HuH-7.5 (cell line): ENCODE results near the gene C12orf57.

Experiments used
- DNase-seq: peaks from one replicate; pipeline ENCODE4 v3.0.0; 2011; ENCODE audit warnings: low spot score

C12orf57 gene

GRCh38 chr12:6953442-6954315, 9.9 kb downstream of the C12orf57 start:
- no peak for DNase-seq

GRCh38 chr12:6954316-6955107, 10.7 kb downstream of the C12orf57 start:
- DNase-seq: no peak

DNA sequence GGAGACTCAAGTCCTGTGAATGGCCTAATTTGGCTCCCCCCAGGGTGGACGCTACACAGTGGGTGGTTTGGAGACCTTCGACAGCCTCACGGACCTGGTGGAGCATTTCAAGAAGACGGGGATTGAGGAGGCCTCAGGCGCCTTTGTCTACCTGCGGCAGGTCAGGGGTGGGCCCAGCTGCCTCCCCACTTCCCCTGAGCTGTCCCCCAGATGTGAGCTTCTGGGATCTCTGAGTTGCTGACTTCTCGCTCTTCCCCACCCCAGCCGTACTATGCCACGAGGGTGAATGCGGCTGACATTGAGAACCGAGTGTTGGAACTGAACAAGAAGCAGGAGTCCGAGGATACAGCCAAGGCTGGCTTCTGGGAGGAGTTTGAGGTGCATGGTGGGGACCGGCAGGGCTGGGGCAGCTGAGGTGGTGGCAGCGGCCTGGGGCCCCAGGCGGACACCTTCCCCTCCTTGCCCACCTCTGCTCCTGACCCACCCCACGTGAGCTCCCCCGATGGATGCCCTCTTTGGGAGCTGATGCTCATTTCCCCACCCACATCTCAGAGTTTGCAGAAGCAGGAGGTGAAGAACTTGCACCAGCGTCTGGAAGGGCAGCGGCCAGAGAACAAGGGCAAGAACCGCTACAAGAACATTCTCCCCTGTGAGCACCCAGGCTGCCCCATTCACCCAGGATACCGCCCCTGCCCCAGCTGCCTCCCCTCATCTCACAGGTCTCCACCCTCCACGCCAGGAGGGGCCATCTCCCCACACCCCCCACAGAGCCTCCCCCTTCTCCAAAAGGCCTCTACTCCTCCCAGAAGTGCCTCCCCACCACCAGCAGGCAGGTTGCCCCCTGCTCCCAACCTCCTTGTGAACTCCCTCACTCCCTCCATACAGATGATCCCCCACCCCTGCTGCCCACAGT, 11.5 kb downstream of the C12orf57 start:
- DNase-seq: no peak

DNA sequence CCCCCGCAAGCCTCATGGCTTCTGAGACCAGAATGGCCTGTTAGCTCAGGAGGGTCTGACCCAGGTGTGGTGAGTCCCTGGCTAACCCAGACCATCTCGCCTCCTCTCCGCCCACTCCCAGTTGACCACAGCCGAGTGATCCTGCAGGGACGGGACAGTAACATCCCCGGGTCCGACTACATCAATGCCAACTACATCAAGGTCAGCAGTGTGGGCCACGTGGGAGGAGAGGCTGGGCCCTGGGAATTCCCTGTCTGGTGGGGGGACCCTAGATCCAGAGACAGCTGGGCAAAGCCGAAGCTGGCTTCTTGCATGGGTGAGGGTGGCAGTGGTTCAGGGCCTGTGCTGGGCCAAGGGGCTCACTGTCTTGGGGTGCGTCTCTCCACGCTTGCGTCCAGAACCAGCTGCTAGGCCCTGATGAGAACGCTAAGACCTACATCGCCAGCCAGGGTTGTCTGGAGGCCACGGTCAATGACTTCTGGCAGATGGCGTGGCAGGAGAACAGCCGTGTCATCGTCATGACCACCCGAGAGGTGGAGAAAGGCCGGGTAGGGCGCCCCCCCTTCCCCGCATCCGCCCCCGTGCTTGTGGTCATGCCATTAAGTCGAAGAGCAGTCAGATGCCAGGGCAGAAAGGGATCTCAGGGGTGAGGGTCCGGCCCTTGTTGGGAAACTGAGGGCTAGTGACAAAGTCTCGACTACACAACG, 12.4 kb downstream of the C12orf57 start:
- no peak for DNase-seq

DNA sequence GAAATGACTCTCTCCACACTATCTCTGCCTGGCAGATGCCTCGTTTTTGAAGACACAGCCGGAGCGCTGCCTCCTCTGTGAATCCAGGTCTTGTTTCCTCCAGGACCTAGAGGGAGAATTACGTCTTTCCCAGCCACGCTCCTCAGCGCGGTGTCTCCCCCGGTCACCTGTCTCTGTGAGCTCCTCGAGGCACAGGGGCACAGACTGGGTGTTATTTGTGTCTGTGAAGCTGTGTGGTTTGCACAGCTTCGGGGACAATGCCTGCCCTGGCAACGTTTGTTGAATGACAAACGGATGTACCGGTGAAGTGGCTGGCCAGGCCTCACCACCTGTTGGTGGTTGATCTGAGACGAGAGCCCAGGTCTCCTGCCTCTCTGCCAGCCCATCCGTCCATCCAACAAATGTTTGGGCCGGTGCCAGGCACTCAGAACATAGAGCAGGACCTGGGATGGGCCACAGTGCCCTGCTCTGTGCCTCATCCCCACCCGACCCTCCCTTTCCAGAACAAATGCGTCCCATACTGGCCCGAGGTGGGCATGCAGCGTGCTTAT, 13.4 kb downstream of the C12orf57 start:
- no peak for DNase-seq

DNA sequence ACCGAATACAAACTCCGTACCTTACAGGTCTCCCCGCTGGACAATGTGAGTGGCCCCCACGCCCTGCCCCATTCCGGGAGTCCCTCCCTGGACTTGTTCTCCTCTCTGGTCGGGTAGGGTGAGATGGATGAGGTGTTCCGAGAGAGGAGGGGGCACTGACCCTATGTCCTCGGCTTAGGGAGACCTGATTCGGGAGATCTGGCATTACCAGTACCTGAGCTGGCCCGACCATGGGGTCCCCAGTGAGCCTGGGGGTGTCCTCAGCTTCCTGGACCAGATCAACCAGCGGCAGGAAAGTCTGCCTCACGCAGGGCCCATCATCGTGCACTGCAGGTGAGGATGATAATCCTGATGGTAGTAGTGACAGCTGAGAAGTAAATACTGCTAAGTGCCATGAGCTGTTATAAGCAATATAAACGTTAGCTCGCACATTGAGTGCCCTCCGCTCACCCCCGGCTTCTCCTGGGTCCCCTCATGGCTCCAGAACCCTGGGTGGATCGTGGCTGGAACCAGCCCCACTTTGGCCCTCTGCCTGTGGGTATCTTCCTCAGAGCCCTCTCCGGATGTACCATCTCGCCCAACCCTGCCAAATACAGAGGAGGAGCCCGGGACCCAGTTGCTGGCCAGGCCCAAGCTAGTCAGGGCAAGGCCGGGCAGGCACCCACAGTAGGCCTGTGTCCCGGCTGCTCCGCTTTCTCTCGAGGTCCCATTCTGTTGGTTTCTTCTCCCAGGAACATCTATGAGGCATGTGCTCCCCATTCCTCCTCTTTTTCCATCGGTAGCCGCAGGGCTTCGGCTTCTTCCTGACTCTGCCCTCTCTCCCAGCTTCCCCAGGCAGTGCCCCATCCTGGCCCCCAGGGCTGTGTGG, 14.2 kb downstream of the C12orf57 start:
- DNase-seq: no peak

DNA sequence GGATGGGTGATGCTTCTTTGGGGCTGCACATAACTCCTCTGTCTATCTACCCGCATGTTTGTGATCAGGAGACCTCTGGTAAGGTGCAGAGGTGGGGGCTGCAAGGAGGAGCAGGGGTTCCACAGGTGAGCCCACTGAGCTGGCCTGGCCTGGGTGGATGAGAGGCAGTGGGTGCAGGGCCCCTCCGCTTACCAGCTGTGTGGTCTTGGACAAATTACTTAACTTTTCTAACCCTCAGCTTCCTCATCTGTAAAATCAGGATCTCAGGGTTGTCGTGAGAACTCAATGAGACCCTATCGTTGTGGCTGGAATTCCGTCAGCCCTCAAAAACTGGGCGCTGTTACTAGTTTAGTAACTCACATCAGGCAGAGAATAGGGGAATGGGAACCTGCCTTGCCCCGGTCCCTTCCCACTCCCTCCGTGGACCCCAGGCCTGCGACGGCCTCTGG, 14.8 kb downstream of the C12orf57 start:
- DNase-seq: no peak

- no peak for DNase-seq
Measured at GRCh38 chr12:6959058-6959804, 15.4 kb downstream of the C12orf57 start.

- no peak for DNase-seq
Measured at GRCh38 chr12:6959805-6960592, 16.2 kb downstream of the C12orf57 start.

DNA sequence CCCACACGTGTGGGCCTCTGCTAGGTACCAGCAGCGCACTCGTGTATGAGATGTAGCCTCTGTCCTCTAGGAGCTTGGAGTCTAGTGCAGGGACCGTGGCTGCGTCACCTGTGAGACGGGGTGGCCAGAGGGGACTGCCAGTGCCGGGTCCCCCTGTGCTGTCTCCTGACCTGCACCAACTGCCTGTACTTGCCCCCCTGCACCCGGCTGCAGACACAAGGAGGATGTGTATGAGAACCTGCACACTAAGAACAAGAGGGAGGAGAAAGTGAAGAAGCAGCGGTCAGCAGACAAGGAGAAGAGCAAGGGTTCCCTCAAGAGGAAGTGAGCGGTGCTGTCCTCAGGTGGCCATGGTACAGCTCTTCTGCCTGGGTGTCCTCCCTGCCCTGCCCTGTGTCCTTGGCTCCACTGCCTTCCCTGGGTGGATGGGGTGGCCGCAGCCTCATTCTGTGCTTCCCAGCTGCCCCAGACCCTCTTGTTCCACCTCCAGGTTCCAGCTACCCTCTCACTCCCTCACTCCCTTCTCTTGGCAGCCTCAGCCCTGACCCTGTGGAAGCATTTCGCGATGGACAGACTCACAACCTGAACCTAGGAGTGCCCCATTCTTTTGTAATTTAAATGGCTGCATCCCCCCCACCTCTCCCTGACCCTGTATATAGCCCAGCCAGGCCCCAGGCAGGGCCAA, 16.9 kb downstream of the C12orf57 start:
- no peak for DNase-seq

GRCh38 chr12:6961278-6961694, 17.5 kb downstream of the C12orf57 start:
- no peak for DNase-seq

DNA sequence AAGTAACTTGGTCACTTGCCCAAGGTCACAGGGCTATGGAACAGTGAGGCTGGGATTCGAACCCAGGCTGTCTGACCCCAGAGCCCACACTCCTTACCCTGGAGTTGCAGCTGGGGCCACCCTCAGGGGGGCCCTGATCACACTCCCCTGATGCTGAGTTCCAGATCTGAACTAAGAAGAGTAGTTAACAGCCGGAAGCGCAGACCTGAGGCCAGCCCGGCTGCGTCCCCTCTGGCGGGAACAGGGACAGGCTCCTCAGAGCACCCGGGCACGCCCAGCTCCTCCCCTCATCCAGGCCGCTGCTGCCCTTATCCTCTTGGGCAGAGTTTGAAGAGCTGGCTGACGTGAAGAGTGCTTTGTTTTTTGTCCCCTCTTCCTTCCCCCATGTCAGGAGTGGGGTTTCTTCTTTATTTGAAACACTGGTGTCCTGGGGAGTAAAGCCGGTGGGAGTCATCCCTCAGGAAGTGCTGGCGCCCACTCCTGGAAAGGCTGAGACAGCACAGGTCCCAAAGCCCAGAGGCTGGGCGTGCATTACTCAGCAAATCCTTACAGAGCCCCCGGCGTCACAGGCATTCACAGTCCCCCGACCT, 18.0 kb downstream of the C12orf57 start:
- peak; percentile 85 for DNase-seq

DNA sequence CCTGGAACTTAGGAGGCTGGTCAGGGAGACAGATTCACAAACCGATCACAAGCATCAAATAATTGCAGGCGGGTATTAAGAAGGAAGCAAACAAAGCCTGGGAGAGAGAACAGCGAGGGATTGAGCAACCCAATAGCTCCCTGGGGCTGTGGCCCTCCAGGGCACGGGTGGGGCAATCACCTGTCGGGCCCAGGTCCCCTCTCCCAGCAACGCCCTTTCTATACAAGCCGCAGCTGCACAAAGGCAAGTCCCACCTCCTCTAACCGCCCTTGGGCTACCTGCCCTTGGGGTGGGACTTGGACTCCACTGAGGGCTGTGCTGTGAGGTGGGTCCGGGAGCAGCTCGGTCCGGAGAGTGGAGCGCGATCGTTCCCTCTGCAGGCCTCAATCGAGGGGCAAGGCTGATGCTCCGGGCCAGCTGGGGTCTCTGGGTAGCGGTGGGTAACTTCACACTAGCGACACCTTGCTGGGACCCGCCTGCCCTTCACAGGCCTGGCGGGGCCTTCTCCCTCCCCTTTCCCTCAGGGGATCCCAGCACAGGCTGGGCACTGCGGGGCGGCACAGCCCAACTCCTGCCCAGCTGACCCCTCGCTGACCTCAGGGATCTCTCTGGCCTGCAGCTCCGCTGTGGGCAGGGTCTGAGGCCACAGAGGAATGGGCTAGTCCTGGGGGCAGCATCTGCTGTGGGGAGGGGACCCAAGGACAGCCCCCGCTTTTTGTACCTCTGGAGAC, 18.6 kb downstream of the C12orf57 start:
- no peak for DNase-seq

DNA sequence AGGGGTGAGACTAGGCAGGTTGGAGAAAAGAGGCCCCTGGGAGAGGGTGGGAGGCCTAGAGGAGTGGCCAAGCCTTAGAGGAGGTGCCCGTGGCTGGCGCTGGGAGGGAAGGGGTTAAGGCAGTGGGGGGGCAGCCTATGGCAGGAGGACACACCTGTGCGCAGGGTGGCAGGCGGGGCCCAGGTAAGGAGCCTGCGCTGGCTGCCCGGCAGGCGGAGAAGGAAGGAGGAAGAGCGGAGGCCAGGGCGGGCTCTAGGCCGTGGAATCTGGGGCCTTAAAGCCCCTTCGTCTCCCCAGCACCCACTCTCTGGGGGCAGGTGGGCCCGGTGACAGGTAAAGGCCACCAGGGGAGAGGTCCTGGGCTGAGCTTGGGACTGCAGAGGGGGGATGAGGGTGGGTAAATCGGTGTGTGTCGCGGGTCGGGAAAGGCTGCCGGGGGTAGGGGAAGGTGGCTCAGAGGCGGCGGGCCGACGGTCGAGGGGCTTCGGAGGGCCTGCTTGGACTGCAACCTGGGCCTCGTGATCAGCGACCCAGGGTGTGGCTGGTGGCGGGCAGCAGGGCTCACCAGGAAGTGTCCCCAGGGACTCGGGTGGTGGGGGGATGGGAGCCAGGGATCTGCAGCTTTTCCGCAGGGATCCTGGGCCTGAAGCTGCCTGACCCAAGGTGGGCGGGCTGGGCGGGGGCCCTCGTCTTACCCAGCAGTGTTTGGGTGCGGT, 19.4 kb downstream of the C12orf57 start:
- DNase-seq: no peak

- DNase-seq: no peak
Measured at GRCh38 chr12:6963791-6964413, 20.1 kb downstream of the C12orf57 start.

DNA sequence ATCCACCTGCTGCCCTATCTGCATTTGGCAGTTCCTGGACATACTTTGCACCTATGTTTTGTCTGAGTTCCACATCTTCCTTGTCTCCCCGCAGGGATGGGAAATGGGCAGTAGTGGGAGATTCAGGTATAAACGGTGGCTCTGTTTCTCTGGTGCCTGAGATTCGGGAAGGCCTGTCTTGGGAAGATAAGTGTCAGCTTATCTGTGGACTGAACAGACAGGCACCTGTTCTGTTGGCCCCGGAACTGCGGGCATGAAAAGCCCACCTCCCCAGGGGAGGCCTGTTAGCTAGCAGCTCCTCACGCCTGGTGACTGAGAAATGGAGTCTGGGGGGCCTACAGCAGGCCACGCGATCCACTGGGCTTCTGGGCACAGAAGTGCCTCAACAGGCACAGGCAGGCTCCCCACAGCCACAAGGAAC, 20.8 kb downstream of the C12orf57 start:
- DNase-seq: no peak
